HS-27A (cell line): ENCODE results near the gene EEF2.
"Not testable (repeated sequence)": the region's sequence is repeated elsewhere in the genome, so short reads cannot be mapped to it uniquely, and the experiment has no call there.

Source experiments
- DNase-seq: peaks from one replicate; pipeline ENCODE4 v3.0.0-alpha.2; 2012; ENCODE audit warnings: low read depth, missing footprints

EEF2 gene

GRCh38 chr19:4014541-4015491 is 29.6 kb upstream of the EEF2 start:
- DNase-seq, result no peak

GRCh38 chr19:4013886-4014540 is 28.8 kb upstream of the EEF2 start:
- DNase-seq, result no peak

- DNase-seq, result no peak
Observed at GRCh38 chr19:4012975-4013634, 27.8 kb upstream of the EEF2 start.

- DNase-seq, result no peak
Observed at GRCh38 chr19:4012092-4012974, 27.1 kb upstream of the EEF2 start.

GRCh38 chr19:4011430-4011829 is 26.2 kb upstream of the EEF2 start:
- not testable (repeated sequence) for DNase-seq

- DNase-seq, result no peak
Observed at GRCh38 chr19:4010808-4011110, 25.5 kb upstream of the EEF2 start.

- DNase-seq, result no peak
Observed at GRCh38 chr19:4009990-4010807, 24.9 kb upstream of the EEF2 start.

GRCh38 chr19:4007836-4008539 is 22.7 kb upstream of the EEF2 start:
- no peak for DNase-seq

GRCh38 chr19:4007021-4007835 is 22.0 kb upstream of the EEF2 start, which contains the start of gene PIAS4:
PIAS4 (plus strand) TSS chr19:4007736; CDS start chr19:4007761, 25 bp downstream.
- no peak for DNase-seq

- DNase-seq, result not testable (repeated sequence)
Observed at GRCh38 chr19:4005436-4005835, 20.2 kb upstream of the EEF2 start.

- not testable (repeated sequence) for DNase-seq
Observed at GRCh38 chr19:4000798-4001197, 15.5 kb upstream of the EEF2 start.

- DNase-seq, result not testable (repeated sequence)
Observed at GRCh38 chr19:3998667-3999412, 13.6 kb upstream of the EEF2 start.

- DNase-seq, result no peak
Observed at GRCh38 chr19:3995607-3996006, 10.3 kb upstream of the EEF2 start.

GRCh38 chr19:3990815-3991117 is 5.5 kb upstream of the EEF2 start:
- DNase-seq, result no peak

- no peak for DNase-seq
Observed at GRCh38 chr19:3987619-3988371, 2.5 kb upstream of the EEF2 start.

- no peak for DNase-seq
Observed at GRCh38 chr19:3986260-3987041, 1.2 kb upstream of the EEF2 start.

- DNase-seq, result no peak
Observed at GRCh38 chr19:3985643-3986259, 488 bp upstream of the EEF2 start.
